ENCODE measurements around the gene NDST4. TPM values are rescaled to one million over a fixed set of nuclear protein-coding genes. Genes with fewer than 3 reads are reported as not detected.

Gene NDST4
- total and polyA plus RNA-seq, 4 donors, result 0.65 TPM; not detected in 3

GRCh38 chr4:115154826-115155225 lies 41.4 kb upstream of the NDST4 start:
- no peaks in the 10 kb centered on the region for H3K9me3 ChIP-seq (ENCODE audit: control insufficient read depth in 4 of 4, insufficient read depth in 3 of 4, low read length in 3 of 4)
- no peak overlapping the region for H3K27ac ChIP-seq (ENCODE audit: low read depth in 1 of 2, low read length in 1 of 2)
- ATAC-seq (ENCODE audit: insufficient read depth, low FRiP score) (no peak), DNase-seq (peak in 1 of 3 donors; percentile 9)
- H3K4me1 ChIP-seq (ENCODE audit: control insufficient read depth in 5 of 5, insufficient read depth in 5 of 5, low read length in 5 of 5), result no peaks in the 10 kb centered on the region
- H3K9ac ChIP-seq (ENCODE audit: insufficient read depth in 1 of 2, low read length in 2 of 2), result no peak overlapping the region
- TF ChIP-seq CTCF (IDR thresholded peaks at IDR 0.05; ENCODE audit: control extremely low read depth, extremely low read depth), result no peak
- H3K4me3 ChIP-seq, result no peak overlapping the region
- no peaks in the 10 kb centered on the region for H3K27me3 ChIP-seq (ENCODE audit: control insufficient read depth in 3 of 3, insufficient read depth in 3 of 3, low read length in 2 of 3)
- H3K36me3 ChIP-seq (ENCODE audit: control insufficient read depth in 4 of 4, insufficient read depth in 4 of 4, low read length in 4 of 4), result no peaks in the 10 kb centered on the region

GRCh38 chr4:115152965-115153364 lies 39.5 kb upstream of the NDST4 start:
- no peaks in the 10 kb centered on the region for H3K9me3 ChIP-seq (ENCODE audit: control insufficient read depth in 4 of 4, insufficient read depth in 3 of 4, low read length in 3 of 4)
- no peak for DNase-seq
- TF ChIP-seq CTCF (IDR thresholded peaks at IDR 0.05; ENCODE audit: control extremely low read depth, extremely low read depth), result no peak
- no peaks in the 10 kb centered on the region for H3K27me3 ChIP-seq (ENCODE audit: control insufficient read depth in 3 of 3, insufficient read depth in 3 of 3, low read length in 2 of 3)
- H3K4me3 ChIP-seq, result no peak overlapping the region
- H3K9ac ChIP-seq (ENCODE audit: insufficient read depth in 1 of 2, low read length in 2 of 2), result no peak overlapping the region
- no peaks in the 10 kb centered on the region for H3K36me3 ChIP-seq (ENCODE audit: control insufficient read depth in 4 of 4, insufficient read depth in 4 of 4, low read length in 4 of 4)
- no peaks in the 10 kb centered on the region for H3K4me1 ChIP-seq (ENCODE audit: control insufficient read depth in 5 of 5, insufficient read depth in 5 of 5, low read length in 5 of 5)
- ATAC-seq (ENCODE audit: insufficient read depth, low FRiP score), result no peak
- H3K27ac ChIP-seq (ENCODE audit: low read depth in 1 of 2, low read length in 1 of 2), result no peak overlapping the region

GRCh38 chr4:115152081-115152480 lies 38.7 kb upstream of the NDST4 start:
- Histone ChIP-seq H3K9ac (ENCODE audit: insufficient read depth in 1 of 2, low read length in 2 of 2) (no peak overlapping the region), H3K9me3 (ENCODE audit: control insufficient read depth in 4 of 4, insufficient read depth in 3 of 4, low read length in 3 of 4) (no peaks in the 10 kb centered on the region), H3K36me3 (ENCODE audit: control insufficient read depth in 4 of 4, insufficient read depth in 4 of 4, low read length in 4 of 4) (no peaks in the 10 kb centered on the region), H3K27ac (ENCODE audit: low read depth in 1 of 2, low read length in 1 of 2) (no peak overlapping the region), H3K4me1 (ENCODE audit: control insufficient read depth in 5 of 5, insufficient read depth in 5 of 5, low read length in 5 of 5) (no peaks in the 10 kb centered on the region), H3K27me3 (ENCODE audit: control insufficient read depth in 3 of 3, insufficient read depth in 3 of 3, low read length in 2 of 3) (no peaks in the 10 kb centered on the region), H3K4me3 (no peak overlapping the region)
- 83 to 90% methylated on average over 3 of the region's 3 CpGs for WGBS, 2 donors
- DNase-seq, result no peak
- no peak for TF ChIP-seq CTCF (IDR thresholded peaks at IDR 0.05; ENCODE audit: control extremely low read depth, extremely low read depth)
- no peak for ATAC-seq (ENCODE audit: insufficient read depth, low FRiP score)

- no peaks in the 10 kb centered on the region for H3K36me3 ChIP-seq (ENCODE audit: control insufficient read depth in 4 of 4, insufficient read depth in 4 of 4, low read length in 4 of 4)
- no peaks in the 10 kb centered on the region for H3K27me3 ChIP-seq (ENCODE audit: control insufficient read depth in 3 of 3, insufficient read depth in 3 of 3, low read length in 2 of 3)
- DNase-seq, result no peak
Observed at GRCh38 chr4:115149106-115149505, 35.7 kb upstream of the NDST4 start.

More at GRCh38 chr4:115149106-115149505, 35.7 kb upstream of the NDST4 start:
- ATAC-seq (ENCODE audit: insufficient read depth, low FRiP score), result no peak
- Histone ChIP-seq H3K9ac (ENCODE audit: insufficient read depth in 1 of 2, low read length in 2 of 2) (no peak overlapping the region), H3K27ac (ENCODE audit: low read depth in 1 of 2, low read length in 1 of 2) (no peak overlapping the region), H3K9me3 (ENCODE audit: control insufficient read depth in 4 of 4, insufficient read depth in 3 of 4, low read length in 3 of 4) (no peaks in the 10 kb centered on the region), H3K4me1 (ENCODE audit: control insufficient read depth in 5 of 5, insufficient read depth in 5 of 5, low read length in 5 of 5) (peaks cover 0 to 4% (median 0%) of the 10 kb centered on the region in 5 donors), H3K4me3 (no peak overlapping the region)
- WGBS, 2 donors, result 74 to 92% methylated on average over 7 of the region's 7 CpGs
- no peak for TF ChIP-seq CTCF (IDR thresholded peaks at IDR 0.05; ENCODE audit: control extremely low read depth, extremely low read depth)

All from lung (tissue), 12 donors.